ENCODE results near the gene ZNF581.

Gene ZNF581

GRCh38 chr19:55683449-55684261 lies 40.2 kb downstream of the ZNF581 start:
- DNase-seq, result peak; percentile 35

- no peak for DNase-seq
Measured at GRCh38 chr19:55684946-55685681, 41.7 kb downstream of the ZNF581 start.

- DNase-seq, result no peak
Measured at GRCh38 chr19:55685776-55686175, 42.3 kb downstream of the ZNF581 start.

GRCh38 chr19:55686311-55687050 lies 43.0 kb downstream of the ZNF581 start:
- no peak for DNase-seq

- DNase-seq, result no peak
Measured at GRCh38 chr19:55687281-55688201, 44.1 kb downstream of the ZNF581 start.

- peak; percentile 35 for DNase-seq
Measured at GRCh38 chr19:55688422-55689218, 45.2 kb downstream of the ZNF581 start.

GRCh38 chr19:55689411-55690108 lies 46.1 kb downstream of the ZNF581 start:
- DNase-seq, result no peak

- DNase-seq, result no peak
Measured at GRCh38 chr19:55690109-55690768, 46.8 kb downstream of the ZNF581 start.

- DNase-seq, result no peak
Measured at GRCh38 chr19:55690769-55691545, 47.5 kb downstream of the ZNF581 start.

- no peak for DNase-seq
Measured at GRCh38 chr19:55691561-55692481, 48.4 kb downstream of the ZNF581 start.

GRCh38 chr19:55692681-55693081 lies 49.2 kb downstream of the ZNF581 start:
- no peak for DNase-seq

GRCh38 chr19:55693336-55693974 lies 50.0 kb downstream of the ZNF581 start:
- DNase-seq, result no peak

GRCh38 chr19:55694241-55694655 lies 50.8 kb downstream of the ZNF581 start:
- DNase-seq, result no peak

GRCh38 chr19:55694656-55695491 lies 51.4 kb downstream of the ZNF581 start:
- no peak for DNase-seq
